Astrocyte of the spinal cord (primary cell): ENCODE measurements around the gene GAPDH.

ENCODE experiments used
- DNase-seq: peaks from one replicate; pipeline ENCODE4 v3.0.0; 2011; ENCODE audit warnings: low read depth, low spot score
- H3K4me3 ChIP-seq: 2 replicates; pipeline ENCODE4 v1.5.1; 2011; ENCODE audit warnings: low read depth, mild to moderate bottlenecking, low read length, moderate library complexity
- CTCF ChIP-seq: IDR thresholded peaks from 2 replicates; pipeline ENCODE4 v1.5.1; 2012; ENCODE audit warnings: low read depth, mild to moderate bottlenecking, low read length, inconsistent platforms
- in situ Hi-C: cut with HindIII; loops from 2 replicates; pipeline ENCODE4 v1.10.0; 2017; ENCODE audit warnings: low sequenced_read_pairs

GAPDH gene

GRCh38 chr12:6570264-6570887 is 36.1 kb downstream of the GAPDH start:
- H3K4me3 ChIP-seq, result no peak overlapping the region
- in situ Hi-C loops, result no loop called here
- peak; percentile 22 for DNase-seq
- peak; percentile 65 for TF ChIP-seq CTCF

- H3K4me3 ChIP-seq, result no peak overlapping the region
- DNase-seq, result no peak
- in situ Hi-C loops, result no loop called here
- TF ChIP-seq CTCF, result no peak
Observed at GRCh38 chr12:6573001-6573400, 38.7 kb downstream of the GAPDH start.

- no peak for TF ChIP-seq CTCF
- in situ Hi-C loops, result no loop called here
- no peak overlapping the region for H3K4me3 ChIP-seq
- no peak for DNase-seq
Observed at GRCh38 chr12:6574576-6575295, 40.4 kb downstream of the GAPDH start.

GRCh38 chr12:6575648-6576047 is 41.3 kb downstream of the GAPDH start:
- no peak for DNase-seq
- H3K4me3 ChIP-seq, result no peak overlapping the region
- TF ChIP-seq CTCF, result no peak
- in situ Hi-C loops, result no loop called here

GRCh38 chr12:6582196-6582595 is 47.9 kb downstream of the GAPDH start:
- DNase-seq, result no peak
- no peak overlapping the region for H3K4me3 ChIP-seq
- TF ChIP-seq CTCF, result peak; percentile 30
- in situ Hi-C loops, result no loop called here

- in situ Hi-C loops, result no loop called here
- no peak for TF ChIP-seq CTCF
- DNase-seq, result no peak
- H3K4me3 ChIP-seq, result no peak overlapping the region
Observed at GRCh38 chr12:6582959-6583358, 48.6 kb downstream of the GAPDH start.
